Astrocyte of the cerebellum (primary cell): Measurements from ENCODE around the gene WDFY1.
A peak's percentile ranks its signal among the peaks of the same experiment; 100 is the strongest.

Source experiments
- DNase-seq: peaks from one replicate; pipeline ENCODE4 v3.0.0-alpha.2; 2011; ENCODE audit warnings: low read depth
- H3K4me3 ChIP-seq: 2 replicates; pipeline ENCODE4 v1.5.1; 2011; ENCODE audit warnings: mild to moderate bottlenecking, low read depth, low read length, moderate library complexity
- CTCF ChIP-seq: IDR thresholded peaks from 2 replicates; pipeline ENCODE4 v1.5.1; 2012; ENCODE audit warnings: low read length, low read depth, moderate library complexity, mild to moderate bottlenecking; ENCODE audit errors: missing control alignments
- in situ Hi-C: cut with HindIII; loops from 2 replicates; pipeline ENCODE4 v1.10.0; 2017; ENCODE audit warnings: low sequenced_read_pairs

The WDFY1 gene, protein sequence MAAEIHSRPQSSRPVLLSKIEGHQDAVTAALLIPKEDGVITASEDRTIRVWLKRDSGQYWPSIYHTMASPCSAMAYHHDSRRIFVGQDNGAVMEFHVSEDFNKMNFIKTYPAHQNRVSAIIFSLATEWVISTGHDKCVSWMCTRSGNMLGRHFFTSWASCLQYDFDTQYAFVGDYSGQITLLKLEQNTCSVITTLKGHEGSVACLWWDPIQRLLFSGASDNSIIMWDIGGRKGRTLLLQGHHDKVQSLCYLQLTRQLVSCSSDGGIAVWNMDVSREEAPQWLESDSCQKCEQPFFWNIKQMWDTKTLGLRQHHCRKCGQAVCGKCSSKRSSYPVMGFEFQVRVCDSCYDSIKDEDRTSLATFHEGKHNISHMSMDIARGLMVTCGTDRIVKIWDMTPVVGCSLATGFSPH

DNA sequence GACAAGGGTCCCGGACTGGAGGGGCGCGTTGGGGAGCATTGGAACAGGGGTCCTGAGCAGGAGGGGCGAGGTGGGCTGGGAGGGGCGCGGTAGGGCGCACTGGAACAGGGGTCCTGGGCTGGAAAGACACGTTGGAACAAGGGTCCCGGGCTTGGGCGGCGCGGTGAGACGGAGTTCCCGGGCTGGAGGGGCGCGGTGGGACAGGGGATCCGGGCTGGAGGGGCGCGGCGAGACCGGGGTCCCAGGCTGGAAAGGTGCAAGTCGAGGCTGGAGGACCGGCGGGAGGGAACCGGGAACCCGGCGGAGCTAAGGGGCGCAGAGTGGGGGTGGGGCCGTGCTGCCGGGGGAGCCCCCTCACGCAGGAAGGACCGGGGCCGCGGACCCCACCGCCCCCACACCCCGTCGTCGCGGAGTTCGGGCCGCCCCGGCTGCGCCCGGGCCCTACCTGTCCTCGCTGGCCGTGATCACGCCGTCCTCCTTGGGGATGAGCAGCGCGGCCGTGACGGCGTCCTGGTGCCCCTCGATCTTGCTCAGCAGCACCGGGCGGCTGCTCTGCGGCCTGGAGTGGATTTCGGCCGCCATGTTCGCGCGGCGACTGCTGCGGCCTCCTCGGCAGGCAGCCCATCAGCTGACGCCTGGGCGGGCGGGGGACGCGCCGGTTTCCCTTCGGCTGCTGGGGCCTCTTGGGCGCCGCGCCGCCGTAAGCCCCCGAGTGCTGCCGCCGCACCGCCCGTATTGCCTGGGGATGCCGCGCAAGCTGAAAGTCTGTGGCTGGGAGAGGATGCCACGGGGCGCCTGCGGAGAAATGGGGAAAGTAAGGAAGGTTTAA lies at the start of gene WDFY1:
TSS of gene WDFY1 (minus strand) at position 633 of the 829 bp plus-strand sequence. CDS start at position 582, 51 bp downstream.
- in situ Hi-C loops = no loop called here
- TF ChIP-seq CTCF = no peak
- H3K4me3 ChIP-seq = peak within 1 kb of the TSS; percentile 92
- DNase-seq = peak; percentile 59

DNA sequence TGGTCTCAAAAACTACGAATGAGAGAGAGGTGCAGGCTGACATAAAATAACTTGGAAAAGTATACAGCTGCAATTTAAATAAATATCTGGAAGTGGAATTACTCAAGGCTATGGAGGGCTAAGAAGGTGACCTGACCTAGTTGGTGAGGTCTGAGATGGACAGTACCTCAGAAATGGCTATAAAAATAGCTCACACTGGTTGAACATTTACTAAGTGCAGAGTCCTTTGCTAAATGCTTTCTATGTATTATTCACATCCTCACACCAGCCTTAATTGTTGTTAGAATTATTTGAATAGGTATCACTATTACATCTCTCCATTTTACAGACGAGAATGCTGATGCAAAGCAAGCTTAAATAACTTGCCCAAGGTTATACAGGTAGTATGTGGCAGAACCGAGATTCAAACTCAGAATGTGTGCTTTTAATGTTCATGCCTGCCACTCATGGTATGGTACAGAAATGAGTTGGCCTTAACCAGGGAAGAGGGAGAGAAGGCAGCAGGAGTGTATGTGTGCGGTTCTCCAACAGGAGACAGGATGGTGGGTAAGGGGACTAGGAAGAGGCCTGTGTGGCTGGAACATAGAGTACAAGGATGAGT lies 49.5 kb upstream of the WDFY1 start:
- in situ Hi-C loops = loop anchor here (25.0 kb wide), 1 partner anchor 293 kb away; no protein-coding TSS in a partner anchor
- H3K4me3 ChIP-seq = no peak overlapping the region
- no peak for TF ChIP-seq CTCF
- DNase-seq = no peak

DNA sequence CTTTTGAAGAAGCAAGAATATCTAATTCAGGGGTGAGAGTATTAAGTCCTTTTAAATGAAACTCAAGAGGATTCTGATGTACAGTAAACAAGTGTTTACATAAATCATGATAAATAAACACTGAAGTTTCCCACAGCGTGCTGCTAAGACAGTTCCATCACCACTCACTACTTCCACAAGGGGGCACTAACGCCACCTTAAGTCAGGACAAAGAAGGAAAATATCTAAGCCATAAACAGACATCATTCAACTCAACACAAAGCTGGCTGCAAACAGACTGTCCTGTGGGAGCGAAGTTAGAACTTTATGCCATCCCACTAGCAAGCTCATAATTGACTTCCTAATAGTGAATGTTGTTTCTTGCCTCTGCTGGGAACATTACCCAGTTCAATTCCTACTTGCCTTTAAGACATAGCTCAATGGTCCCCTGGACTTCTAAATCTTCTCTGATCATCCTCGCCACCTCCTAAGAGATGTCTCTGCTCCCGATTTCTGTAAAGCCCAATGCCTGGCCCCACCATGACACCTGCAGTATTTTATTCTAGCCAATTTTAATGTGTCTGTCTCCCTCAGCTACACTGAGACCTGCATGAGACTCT lies 48.6 kb upstream of the WDFY1 start:
- H3K4me3 ChIP-seq = no peak overlapping the region
- DNase-seq = peak; percentile 77
- in situ Hi-C loops = loop anchor here (25.0 kb wide), 1 partner anchor 294 kb away; no protein-coding TSS in a partner anchor

GRCh38 chr2:223991611-223992010 lies 46.5 kb upstream of the WDFY1 start:
- no peak for TF ChIP-seq CTCF
- no peak for DNase-seq
- in situ Hi-C loops = loop anchor here (25.0 kb wide), 1 partner anchor 296 kb away; no protein-coding TSS in a partner anchor
- H3K4me3 ChIP-seq = no peak overlapping the region

More for the DNA sequence above, 48.6 kb upstream of the WDFY1 start:
- TF ChIP-seq CTCF = peak; percentile 77

DNA sequence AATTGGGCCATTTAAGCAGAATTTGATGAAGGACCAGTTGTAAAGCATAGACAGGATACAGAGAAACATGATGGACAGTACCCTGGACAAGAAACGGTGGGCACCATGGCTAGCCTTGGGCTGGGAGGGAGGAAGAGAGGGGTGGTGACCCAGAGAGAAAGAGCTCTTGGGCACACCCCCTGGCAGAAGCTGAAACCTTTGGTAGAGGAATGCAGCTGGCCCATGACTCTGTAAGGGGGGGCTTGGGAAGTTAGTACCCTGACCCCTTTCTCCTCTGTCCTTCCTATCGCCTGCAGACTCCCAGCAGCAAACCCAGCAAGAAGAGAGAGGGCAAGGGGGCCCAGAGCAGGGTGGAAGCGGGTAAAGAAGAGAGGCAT lies 44.7 kb upstream of the WDFY1 start:
- H3K4me3 ChIP-seq = no peak overlapping the region
- no peak for TF ChIP-seq CTCF
- DNase-seq = no peak
- in situ Hi-C loops = loop anchor here (25.0 kb wide), 1 partner anchor 297 kb away; no protein-coding TSS in a partner anchor
